HG02852 (cell line): ENCODE results near the gene CYP19A1.

Experiments
- ATAC-seq: cut with Tn5 transposase; IDR thresholded peaks from one replicate; pipeline ENCODE4 v1.9.1; 2021; ENCODE audit warnings: mild to moderate bottlenecking, moderate library complexity; ENCODE audit not compliant: unreplicated experiment

Gene CYP19A1

DNA sequence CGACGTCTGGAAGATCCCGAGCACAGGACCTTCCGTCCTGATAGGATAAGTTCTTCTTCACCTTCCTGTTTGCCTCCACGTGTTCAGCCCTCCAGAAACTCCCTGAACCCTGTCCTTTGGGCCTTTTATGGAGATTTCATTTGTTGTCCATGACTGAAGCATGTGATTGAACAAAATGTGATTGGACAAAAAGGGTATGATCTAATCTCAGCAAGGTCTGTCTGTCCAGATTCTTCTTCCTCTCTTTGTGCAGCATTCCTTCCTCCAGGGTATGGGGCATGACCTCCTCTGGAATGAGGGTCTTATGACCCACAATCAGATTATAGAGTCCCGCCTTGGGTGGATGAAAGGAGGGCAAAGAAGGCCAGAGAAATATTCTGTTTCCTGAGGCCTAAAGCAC lies at the start of gene CYP19A1:
CYP19A1 (minus strand) TSS at position 101 of the 400 bp plus-strand sequence. CDS start 95,684 bp downstream, outside the sequence.
- no peak for ATAC-seq

DNA sequence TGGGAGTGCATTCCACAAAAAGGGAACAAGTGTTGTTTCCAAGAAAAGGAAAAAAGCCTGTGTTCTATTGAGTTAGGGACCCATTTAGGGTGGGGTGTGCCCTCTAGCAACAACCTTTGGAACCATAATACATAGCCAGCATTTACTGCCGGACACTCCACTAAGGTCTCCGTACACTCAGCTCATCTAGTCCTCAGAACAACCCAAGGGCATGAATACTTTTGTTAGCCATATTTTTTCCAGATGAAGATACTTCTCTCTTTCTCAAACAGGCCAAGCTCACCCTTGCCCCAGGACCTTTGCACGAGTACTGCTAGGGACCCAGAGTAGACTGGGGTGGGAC lies 49.3 kb upstream of the CYP19A1 start:
- no peak for ATAC-seq

DNA sequence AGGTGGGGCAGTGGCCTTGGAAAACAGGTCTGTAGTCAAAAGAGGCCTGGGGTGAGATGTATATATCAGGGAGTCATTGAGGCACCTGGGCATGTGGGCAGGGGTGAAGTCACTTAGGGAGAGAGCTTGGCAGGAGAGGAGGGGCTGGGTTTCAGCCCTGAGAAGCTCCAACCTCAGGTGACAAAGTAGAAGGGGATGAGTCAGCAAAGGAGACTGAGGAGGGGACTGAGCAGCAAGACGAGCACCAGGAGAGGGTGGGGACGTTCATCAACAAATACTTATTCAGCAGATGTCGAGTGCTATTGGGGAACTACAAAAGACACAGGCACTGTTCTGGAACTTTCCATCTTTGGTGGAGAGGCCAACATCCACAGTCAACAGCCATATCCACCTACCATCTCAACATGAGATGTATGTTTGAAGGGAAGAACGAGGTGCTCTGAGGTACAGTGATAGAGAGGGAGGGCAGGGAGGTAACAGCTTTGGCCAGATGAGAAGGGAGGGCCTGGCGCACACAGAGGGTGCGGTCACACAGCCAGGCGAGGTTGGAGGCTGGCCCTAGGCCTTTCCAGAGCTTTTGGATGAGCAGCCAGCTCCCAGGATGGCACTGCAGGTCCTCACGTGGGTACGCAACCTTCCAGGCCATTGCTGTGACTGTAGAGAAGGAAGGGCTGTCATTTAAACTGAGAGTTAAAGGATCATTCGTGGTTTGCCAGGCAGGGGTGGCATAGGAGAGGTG lies 48.7 kb upstream of the CYP19A1 start:
- ATAC-seq = no peak

DNA sequence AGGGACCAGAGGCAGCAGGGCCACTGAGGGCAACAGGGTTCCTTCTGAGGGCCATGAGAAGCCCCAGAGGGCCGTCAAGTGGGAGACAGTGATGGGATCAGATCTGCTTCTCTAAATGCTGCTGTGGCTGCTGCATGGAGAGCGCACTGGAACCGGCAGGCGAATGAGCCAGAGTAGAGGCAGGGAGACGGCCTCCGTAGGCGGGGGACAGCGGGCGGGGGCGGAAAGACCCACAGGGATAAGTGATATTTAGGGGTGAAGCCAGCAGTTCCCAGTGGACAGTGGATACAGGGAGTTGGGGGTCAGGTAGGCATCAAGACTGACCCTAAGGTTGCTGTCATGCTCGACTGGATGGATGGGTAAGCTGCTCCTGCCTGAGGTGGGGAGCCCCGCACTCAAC lies 48.1 kb upstream of the CYP19A1 start:
- no peak for ATAC-seq

DNA sequence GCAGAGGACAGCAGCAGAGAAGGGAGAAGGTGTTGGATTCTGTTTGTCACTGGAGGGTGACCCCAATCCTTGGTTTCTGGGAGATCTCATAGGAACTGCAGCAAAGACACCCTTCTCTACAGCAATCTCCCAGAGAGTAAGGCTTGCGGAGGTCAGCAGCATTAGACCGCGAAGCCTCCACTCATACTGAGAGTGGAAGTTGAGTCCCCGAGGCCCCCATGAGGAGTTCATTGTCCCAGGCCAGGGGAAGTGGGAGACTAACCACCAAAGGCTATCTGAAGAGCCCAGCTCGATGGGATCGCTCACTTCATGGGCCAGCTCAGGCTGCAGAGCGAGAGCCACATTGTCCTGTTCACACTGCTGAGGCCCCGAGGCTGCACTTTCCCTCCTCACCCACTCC lies 47.6 kb upstream of the CYP19A1 start:
- ATAC-seq = no peak

DNA sequence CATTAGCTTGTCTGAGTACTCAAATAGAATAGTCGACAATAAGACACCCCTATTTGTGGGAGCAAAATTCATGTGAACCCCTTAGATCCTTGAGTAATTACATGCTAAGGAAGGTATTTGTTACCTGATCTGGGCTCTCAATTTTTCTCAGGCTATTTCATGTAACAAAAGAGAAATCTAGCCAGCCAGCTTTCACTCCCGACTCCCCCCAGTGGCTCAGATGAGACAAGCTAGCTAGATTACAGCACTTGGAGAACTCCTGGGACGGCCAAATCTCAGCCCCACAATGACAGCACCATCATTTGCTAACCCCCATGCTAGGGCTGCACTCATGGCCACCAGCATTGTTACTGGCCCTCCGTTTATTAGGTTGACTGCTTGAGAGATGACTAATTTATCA lies 44.4 kb upstream of the CYP19A1 start:
- ATAC-seq = no peak

DNA sequence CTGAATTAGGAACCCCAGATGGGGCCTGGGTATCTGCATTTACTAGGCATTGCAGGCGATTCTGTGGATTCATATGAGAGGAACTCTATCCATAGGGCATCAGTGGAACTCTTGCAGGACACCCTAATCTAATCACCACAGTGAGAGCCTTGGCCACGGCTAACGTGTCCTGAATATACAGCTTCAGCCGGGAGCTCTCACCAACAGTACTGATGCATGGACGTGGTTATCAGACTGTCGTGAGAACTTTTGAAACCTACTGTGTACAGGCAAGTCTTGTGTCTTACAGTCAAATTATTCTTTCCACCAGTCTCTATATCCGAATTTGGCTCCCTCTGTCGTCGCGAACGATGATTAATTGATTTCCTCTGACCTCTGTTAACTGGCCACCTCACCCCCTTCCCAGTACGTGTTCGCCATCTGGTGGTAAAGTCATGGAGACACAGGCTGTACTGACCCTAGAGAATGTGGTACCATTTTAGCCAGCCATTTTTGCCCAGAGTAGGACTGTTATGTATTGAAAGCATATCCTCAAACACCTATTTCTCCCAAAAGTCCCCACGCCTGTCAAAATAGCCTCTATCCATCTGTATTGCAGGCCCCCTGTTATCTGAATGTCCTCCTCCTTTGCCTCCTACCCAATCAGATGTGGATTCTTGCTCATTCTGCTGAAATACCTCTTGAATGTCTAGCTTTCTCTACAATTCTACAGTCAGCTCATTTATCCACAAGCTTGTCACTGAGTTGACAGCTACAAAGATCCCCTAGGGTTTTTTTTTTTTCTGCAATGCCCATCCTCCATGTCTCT lies 42.8 kb upstream of the CYP19A1 start:
- ATAC-seq = peak; percentile 72

DNA sequence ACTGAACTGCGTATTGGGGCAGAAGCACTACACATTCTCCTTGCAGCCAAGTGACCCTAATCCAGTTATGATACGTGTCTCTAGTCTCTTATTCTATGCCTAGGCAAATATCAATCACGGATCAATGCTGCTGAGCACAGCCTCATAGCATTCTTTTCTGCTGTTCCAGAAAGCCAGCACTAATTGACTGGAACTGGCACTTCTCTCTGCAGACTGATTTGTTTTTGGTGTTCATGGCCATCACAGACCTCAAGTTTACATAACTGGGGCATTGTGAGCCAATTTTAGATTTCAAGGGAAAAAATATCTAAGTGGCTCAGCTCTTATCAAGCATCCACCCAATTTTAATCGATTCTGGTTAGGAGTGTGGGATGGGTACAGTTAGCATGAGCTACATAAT lies 41.0 kb upstream of the CYP19A1 start:
- ATAC-seq = no peak

DNA sequence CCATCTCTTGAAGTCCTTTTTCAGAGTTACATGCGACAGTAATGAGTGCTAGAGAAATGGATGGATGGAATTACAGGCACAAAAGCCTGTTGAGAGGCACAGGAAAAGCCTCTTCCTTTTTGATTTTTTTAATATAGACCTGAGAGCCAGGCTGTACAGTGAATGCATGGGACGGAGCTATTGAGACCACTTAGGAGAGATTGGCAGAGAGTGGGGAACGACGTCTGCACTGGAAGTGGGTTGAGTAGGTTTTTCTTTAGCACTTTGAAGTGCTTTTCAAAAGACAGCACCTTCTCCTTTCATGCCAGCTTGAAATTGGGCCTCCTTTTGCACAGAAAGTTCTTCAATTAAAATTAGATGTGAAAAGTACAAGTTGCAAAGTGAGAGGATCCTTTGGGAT lies 40.0 kb upstream of the CYP19A1 start:
- no peak for ATAC-seq

DNA sequence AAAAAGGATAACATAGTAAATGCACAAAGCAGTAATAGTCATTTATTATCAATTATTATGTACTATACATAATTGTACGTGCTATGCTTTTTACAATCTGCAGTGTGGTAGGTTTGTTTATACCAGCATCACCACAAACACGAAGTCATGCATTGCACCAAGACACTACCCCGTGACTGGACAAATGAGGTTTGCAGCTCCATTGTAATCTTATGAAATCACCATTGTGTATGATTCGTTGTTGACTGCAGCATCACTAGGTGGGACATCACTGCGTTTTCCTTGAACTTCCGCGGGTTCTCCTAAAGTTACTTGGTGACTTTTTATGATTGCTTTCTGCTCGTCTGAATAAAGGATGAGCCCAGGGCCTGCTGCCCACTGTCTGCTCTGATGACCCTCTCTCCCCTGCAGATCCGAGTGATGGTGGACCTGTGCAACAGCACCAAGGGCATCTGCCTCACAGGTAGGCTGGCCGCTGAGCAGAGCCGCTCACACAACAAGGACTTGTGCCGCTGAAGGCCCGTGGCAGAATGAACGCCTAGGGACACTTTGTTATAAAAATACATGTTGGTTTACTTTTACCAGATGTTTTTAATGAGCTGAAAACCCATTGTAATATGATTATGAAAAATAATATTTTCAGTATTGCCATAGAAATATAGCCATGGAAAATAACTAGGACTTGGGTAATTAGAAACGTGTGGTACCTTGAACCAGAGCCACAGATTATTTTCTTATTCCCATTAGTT lies 38.8 kb upstream of the CYP19A1 start:
- no peak for ATAC-seq

DNA sequence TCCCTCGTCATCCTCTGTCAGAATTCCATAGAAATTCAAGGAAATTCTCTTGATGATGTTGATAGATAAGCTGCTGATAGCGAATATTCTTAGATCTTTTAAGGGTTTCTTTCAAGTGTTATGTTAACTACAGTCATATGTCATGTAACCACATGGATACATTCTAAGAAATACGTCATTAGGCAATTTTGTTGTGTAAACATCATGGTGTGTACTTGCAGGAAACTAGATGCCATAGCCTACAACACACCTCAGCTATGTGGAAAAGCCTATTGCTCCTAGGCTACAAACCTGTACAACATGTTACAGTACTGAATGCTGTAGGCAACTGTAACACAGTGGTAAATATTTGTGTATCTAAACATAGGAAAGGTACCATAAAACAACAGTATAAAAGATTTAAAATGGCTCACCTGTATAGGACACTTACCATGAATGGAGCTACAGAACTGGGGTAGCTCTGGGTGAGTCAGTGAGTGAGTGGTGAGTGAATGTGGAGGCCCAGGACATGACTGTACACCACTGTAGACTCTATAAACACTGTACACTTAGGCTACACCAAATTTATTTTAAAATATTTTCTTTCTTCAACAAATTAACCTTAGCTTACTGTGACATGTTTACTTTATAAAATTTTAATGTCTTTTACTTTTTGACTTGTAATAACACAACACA lies 37.7 kb upstream of the CYP19A1 start:
- ATAC-seq = no peak

DNA sequence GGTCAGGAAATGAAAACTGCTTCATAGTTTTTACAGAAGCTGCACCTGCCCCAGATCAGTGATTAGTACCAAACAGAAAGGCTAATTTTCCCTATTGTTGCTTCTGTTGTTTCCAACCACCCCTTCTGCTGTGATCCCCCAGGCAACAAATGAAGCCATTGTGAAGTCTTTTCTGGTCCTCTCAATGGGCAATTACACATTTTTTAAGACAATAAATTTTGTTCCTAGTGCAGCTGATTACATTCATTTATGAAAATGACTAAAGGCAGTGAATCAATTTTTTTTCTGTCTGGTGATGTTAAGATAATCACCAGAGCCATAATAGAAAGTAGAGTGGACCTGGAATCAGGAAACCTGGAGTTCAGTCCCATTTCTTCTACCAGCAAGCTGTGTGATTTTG lies 35.7 kb upstream of the CYP19A1 start:
- no peak for ATAC-seq

DNA sequence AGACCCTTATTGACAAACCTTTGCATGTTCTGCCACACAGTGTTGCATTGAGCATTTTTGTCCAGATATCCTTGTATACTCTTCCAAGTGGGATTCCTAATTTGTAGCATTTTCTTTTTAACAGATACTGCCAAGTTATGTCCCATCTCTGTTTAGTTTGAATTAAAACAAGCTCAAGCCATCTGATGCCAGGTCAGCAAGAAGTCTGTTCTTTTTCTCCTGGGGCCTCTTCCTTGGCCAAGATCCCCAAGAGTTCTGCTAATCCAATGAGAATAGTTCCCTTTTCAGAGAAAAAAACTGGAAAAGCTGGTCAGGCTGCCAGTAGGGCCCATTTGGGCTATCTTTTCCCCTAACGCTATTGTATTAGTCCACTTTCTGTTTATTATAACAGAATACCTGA lies 32.9 kb upstream of the CYP19A1 start:
- no peak for ATAC-seq

DNA sequence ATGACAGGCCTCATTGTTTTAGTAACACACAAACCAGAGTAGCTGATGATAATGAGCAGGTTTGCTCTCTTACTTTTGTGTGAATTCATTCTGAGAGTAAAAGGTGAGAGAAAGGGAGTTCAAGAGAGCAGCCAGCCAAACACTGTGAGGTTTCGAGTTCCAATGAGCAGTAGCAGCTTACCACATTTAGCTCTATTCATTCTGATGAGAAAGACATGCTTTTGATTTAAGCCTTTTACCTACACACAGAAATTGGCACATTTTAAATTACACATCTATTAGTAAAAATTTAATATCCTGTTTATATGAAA lies 31.0 kb upstream of the CYP19A1 start:
- ATAC-seq = peak; percentile 75

DNA sequence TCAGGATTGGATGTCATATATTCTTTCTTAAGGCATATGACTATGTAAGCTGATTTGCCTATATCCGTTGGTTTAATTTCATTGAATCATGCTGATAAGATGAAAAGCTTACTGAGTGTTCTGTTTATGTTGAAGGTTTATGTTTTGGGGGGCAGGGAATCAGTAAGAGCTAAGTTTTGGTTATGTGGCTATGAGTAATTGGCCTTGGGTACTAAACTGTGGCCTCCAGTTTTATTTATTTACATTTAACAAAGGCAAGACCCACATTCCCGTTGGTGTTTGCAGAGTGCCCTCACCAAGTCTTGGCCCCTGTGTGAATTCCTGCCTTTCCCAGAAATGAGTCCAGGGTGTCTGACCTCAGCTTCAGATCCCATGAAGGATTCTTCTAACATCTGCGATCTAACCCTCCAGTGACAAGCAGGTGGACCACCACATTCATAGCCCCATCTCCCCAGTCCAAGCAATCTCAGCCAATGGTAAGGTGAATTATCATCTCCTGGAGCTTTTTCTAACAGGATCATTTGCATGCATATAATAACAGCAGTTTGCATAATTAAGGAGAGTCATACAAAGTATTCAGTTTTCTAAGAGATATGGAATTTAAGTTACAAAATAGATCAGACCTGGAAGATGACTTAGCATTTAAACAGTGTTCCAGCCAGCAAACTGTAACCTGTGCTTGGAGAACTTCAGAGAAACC lies 30.5 kb upstream of the CYP19A1 start:
- no peak for ATAC-seq

DNA sequence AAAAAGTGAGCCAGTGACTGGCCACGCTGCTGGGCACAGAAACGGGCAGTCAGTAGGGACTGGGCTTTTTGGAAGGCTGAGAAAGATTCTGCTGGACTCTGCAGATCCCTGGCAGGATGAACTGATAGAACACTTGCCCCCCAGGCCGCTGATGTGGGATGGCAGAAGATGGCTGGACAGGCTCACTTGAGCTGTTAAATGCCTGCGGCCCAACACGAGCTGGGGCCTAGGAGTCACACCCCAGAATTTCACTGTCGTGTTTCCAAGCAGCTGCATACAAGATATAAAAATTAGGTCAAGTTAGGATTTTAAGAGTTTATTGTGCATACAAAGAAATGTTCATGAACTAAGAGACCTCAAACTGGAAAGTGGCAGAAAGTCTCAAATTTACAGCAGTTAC lies 29.9 kb upstream of the CYP19A1 start:
- ATAC-seq = no peak

DNA sequence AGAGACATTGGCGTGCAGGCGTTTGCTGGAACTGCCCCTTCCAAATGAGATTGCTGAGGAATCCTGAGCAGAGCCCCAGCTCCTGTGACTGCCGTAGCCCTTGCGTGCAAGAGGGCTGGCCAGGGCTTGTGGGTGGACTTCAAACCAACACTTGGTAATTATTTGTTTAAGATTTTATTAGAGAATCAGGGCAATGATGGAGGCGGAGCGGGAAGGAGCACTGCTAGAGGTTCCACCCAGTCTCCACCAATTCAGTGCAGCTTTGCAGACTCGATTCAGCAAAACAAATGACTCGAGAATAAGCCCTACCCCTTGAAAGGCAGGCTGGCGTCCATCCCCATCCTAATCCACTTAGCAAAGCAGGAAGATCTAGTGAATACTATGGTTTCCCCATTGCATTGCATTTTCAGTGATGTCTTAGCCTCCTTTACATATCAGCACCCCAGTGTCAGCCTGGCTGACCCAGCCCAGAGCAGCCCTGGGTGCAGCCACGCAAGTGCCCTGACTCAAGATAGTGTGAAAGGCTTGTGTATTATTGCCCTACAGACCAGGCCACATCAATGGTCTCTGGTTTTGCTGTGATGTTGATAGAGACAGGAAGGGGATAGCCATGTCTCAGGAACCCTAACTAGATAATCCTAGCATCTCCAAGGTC lies 29.1 kb upstream of the CYP19A1 start:
- no peak for ATAC-seq

DNA sequence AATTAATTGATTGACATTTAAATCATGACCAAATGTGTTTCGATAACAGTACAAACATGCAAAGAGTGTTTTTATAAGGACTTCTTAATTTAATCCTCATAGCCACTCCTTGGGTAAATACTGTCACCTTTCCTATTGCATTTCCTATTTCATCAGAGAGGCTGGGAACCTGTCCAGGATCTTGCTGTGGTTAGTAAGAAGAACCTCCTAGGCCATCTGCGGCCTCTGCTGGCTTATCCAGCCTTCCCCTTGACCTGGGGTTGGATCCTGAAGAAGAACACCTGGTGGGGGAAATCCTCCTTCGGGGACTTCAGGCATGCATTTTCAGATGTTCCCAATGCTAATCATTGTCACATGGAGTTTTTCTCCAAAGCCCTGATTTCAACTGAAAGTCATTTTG lies 28.5 kb upstream of the CYP19A1 start:
- ATAC-seq = no peak

DNA sequence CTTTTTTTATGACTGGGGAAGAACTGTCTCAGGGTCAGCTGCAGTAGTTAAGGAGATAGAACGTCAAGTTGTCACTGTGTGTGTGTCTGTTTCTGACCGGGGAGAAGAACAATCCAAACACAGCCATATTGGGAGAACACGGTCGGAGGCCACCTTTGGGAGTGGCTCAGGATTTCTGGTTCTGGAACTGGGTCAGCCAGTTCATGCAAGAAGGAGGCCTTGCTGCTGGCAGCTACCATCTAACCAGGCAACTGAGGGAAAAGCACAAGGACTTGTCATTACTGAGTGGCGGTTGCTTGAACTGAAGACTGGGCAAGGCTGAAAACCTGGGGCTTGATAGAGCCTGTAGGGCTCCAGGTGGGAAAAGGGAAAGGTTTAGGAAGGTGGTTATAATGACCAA lies 27.7 kb upstream of the CYP19A1 start:
- ATAC-seq = no peak

DNA sequence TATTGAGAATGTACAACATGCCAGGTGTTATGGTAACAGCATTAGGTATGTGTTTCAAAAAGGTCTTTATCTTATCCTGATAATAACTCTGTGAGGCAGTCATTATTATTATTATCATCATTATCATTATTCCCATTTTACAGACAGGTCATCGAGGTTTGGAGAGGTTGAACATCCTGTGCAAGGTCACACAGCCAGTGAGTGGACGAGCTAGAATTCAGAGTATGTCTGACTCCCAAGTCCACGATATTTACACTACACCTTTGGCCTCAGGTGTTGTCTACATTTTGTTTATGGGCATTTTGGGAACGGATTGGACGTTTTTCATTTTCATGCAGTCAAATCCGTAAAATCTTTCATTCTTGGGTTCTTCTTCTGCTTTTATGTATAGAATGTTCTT lies 27.0 kb upstream of the CYP19A1 start:
- no peak for ATAC-seq
